HL-60 (cell line): ENCODE data around the gene SHISAL2A.

Experiments
- GABPA ChIP-seq: IDR thresholded peaks from 2 replicates; pipeline ENCODE4 v1.6.1; 2012; ENCODE audit warnings: low read depth
- TF ChIP-seq, protein P1 (sequence below): IDR thresholded peaks from one replicate; pipeline ENCODE4 v1.5.1; 2011; ENCODE audit warnings: low read length, control low read depth, inconsistent platforms; ENCODE audit not compliant: insufficient read depth

- TF ChIP-seq, protein P1, sequence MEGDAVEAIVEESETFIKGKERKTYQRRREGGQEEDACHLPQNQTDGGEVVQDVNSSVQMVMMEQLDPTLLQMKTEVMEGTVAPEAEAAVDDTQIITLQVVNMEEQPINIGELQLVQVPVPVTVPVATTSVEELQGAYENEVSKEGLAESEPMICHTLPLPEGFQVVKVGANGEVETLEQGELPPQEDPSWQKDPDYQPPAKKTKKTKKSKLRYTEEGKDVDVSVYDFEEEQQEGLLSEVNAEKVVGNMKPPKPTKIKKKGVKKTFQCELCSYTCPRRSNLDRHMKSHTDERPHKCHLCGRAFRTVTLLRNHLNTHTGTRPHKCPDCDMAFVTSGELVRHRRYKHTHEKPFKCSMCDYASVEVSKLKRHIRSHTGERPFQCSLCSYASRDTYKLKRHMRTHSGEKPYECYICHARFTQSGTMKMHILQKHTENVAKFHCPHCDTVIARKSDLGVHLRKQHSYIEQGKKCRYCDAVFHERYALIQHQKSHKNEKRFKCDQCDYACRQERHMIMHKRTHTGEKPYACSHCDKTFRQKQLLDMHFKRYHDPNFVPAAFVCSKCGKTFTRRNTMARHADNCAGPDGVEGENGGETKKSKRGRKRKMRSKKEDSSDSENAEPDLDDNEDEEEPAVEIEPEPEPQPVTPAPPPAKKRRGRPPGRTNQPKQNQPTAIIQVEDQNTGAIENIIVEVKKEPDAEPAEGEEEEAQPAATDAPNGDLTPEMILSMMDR, result no peak
- no peak for TF ChIP-seq GABPA
Measured at GRCh38 chr1:52697795-52698674, 65.1 kb downstream of the SHISAL2A start, which contains the start of gene COA7.
